MCF 10A (cell line): Measurements from ENCODE around the gene RELL1. TPM values are rescaled to one million over a fixed set of nuclear protein-coding genes. Genes with fewer than 3 reads are reported as not detected.
A peak's percentile ranks its signal among the peaks of the same experiment; 100 is the strongest.

ENCODE experiments used
- BruUV-seq: library from RNA; stranded (reverse); fragments of 400-500 nt; replicated peaks from 2 replicates; lab custom pipeline; 2021; lab: Mats Ljungman, UMichigan
- CTCF ChIA-PET: fragments of 300-600 bp; sonication (Branson Sonifier 250); formaldehyde crosslinking; extraction: SDS; loops from one replicate; lab custom pipeline; 2021; ENCODE audit warnings: antibody characterized with exemption, inconsistent platforms; lab: Yijun Ruan, JAX
- POLR2A ChIA-PET: fragments of 300-600, 350-650 bp; sonication (Branson Sonifier 250); formaldehyde crosslinking; extraction: SDS; loops from one replicate; lab custom pipeline; 2020; ENCODE audit warnings: antibody characterized with exemption, inconsistent platforms; lab: Yijun Ruan, JAX
- DNase-seq: peaks from one replicate; pipeline ENCODE4 v3.0.0-alpha.2; 2018; ENCODE audit not compliant: unreplicated experiment
- H3K27ac Mint-ChIP-seq: one replicate; pipeline ENCODE4 v1.8.0; 2022; ENCODE audit warnings: mild to moderate bottlenecking, low read depth, mixed read lengths; ENCODE audit not compliant: unreplicated experiment
- H3K27me3 Mint-ChIP-seq: one replicate; pipeline ENCODE4 v1.8.0; 2022; ENCODE audit warnings: mixed read lengths; ENCODE audit not compliant: insufficient read depth, unreplicated experiment
- H3K36me3 Mint-ChIP-seq: one replicate; pipeline ENCODE4 v1.8.0; 2022; ENCODE audit warnings: mild to moderate bottlenecking, moderate library complexity, mixed read lengths; ENCODE audit not compliant: insufficient read depth, unreplicated experiment
- H3K4me1 Mint-ChIP-seq: one replicate; pipeline ENCODE4 v1.8.0; 2022; ENCODE audit warnings: mixed read lengths; ENCODE audit not compliant: insufficient read depth, unreplicated experiment
- H3K4me3 Mint-ChIP-seq: one replicate; pipeline ENCODE4 v1.8.0; 2022; ENCODE audit warnings: mild to moderate bottlenecking, moderate library complexity, mixed read lengths; ENCODE audit not compliant: unreplicated experiment
- H3K9me3 Mint-ChIP-seq: one replicate; pipeline ENCODE4 v1.8.0; 2022; ENCODE audit warnings: mixed read lengths; ENCODE audit not compliant: unreplicated experiment
- CTCF ChIP-seq: fragments of 200-600 bp; IDR thresholded peaks from one replicate; pipeline ENCODE4 v1.8.0; 2022; ENCODE audit warnings: antibody characterized with exemption, mild to moderate bottlenecking; ENCODE audit not compliant: unreplicated experiment
- intact Hi-C: fragments of 100-400 bp; cut with micrococcal nuclease; formaldehyde crosslinking; loops from 2 replicates; pipeline ENCODE4 v1.14.1; 2022
- total RNA-seq: library from RNA; stranded (reverse); gene quantifications from 2 replicates; pipeline ENCODE4 v1.2.3, GENCODE V29; 2022

RELL1 gene
- total RNA-seq, 1 experiment from 2014 or later: 28.6 TPM

GRCh38 chr4:37679301-37679700 lies 6.9 kb downstream of the RELL1 start:
- no peak for DNase-seq
- no peak for TF ChIP-seq CTCF
- BruUV-seq: no TSS peak
- Mint-ChIP-seq H3K36me3 (peaks cover 11% of the 10 kb centered on the region), H3K27me3 (no peaks in the 10 kb centered on the region), H3K4me3 (no peak overlapping the region), H3K9me3 (no peaks in the 10 kb centered on the region), H3K4me1 (peaks cover 27% of the 10 kb centered on the region), H3K27ac (no peak overlapping the region)
- intact Hi-C loops: no loop called here
- ChIA-PET CTCF (interaction anchor here (1.2 kb wide), 1 partner anchor 77 kb away, joined by 3 read pairs; no protein-coding TSS in a partner anchor), POLR2A (interaction anchor here (0.7 to 0.8 kb wide), 2 partner anchors 51 to 54 kb away, joined by 3 to 4 read pairs; no protein-coding TSS in a partner anchor)

GRCh38 chr4:37678624-37679023 lies 7.6 kb downstream of the RELL1 start:
- intact Hi-C loops: no loop called here
- H3K9me3 Mint-ChIP-seq: no peaks in the 10 kb centered on the region
- DNase-seq: no peak
- TF ChIP-seq CTCF: no peak
- peaks cover 11% of the 10 kb centered on the region for H3K36me3 Mint-ChIP-seq
- ChIA-PET CTCF (interaction anchor here (1.0 to 1.2 kb wide), 2 partner anchors 76 to 147 kb away, joined by 3 read pairs; no protein-coding TSS in a partner anchor), POLR2A (no interaction called here)
- H3K4me1 Mint-ChIP-seq: peaks cover 31% of the 10 kb centered on the region
- no peak overlapping the region for H3K4me3 Mint-ChIP-seq
- no TSS peak for BruUV-seq
- H3K27me3 Mint-ChIP-seq: no peaks in the 10 kb centered on the region
- no peak overlapping the region for H3K27ac Mint-ChIP-seq

- POLR2A ChIA-PET: interaction anchor here (0.8 to 3.3 kb wide), 6 partner anchors 9 to 155 kb away, joined by 3 to 16 read pairs (median 5); partner anchors contain the start of gene PGM2
- TF ChIP-seq CTCF: no peak
- DNase-seq: no peak
- Mint-ChIP-seq H3K36me3 (peaks cover 11% of the 10 kb centered on the region), H3K4me3 (peak overlapping the region; percentile 45), H3K9me3 (no peaks in the 10 kb centered on the region), H3K4me1 (peaks cover 21% of the 10 kb centered on the region), H3K27ac (no peak overlapping the region), H3K27me3 (no peaks in the 10 kb centered on the region)
- CTCF ChIA-PET: interaction anchor here (0.5 to 3.3 kb wide), 8 partner anchors 25 to 1254 kb away, joined by 3 to 18 read pairs (median 3); no protein-coding TSS in a partner anchor
- intact Hi-C loops: no loop called here
- no TSS peak for BruUV-seq
Measured at GRCh38 chr4:37675587-37676290, 10.4 kb downstream of the RELL1 start.

- CTCF ChIA-PET: interaction anchor here (0.8 to 3.3 kb wide), 4 partner anchors 70 to 151 kb away, joined by 3 to 18 read pairs (median 4); no protein-coding TSS in a partner anchor
- no peaks in the 10 kb centered on the region for H3K27me3 Mint-ChIP-seq
- peaks cover 15% of the 10 kb centered on the region for H3K36me3 Mint-ChIP-seq
- peaks cover 21% of the 10 kb centered on the region for H3K4me1 Mint-ChIP-seq
- DNase-seq: no peak
- no peak overlapping the region for H3K4me3 Mint-ChIP-seq
- intact Hi-C loops: no loop called here
- no peak overlapping the region for H3K27ac Mint-ChIP-seq
- no TSS peak for BruUV-seq
- POLR2A ChIA-PET: interaction anchor here (0.6 to 3.3 kb wide), 3 partner anchors 10 to 100 kb away, joined by 3 to 16 read pairs (median 4); no protein-coding TSS in a partner anchor
- no peak for TF ChIP-seq CTCF
- no peaks in the 10 kb centered on the region for H3K9me3 Mint-ChIP-seq
Measured at GRCh38 chr4:37674439-37674838, 11.7 kb downstream of the RELL1 start.
